K562 (cell line): ENCODE results near the gene TMEM229B. TPM values are rescaled to one million over a fixed set of nuclear protein-coding genes. Genes with fewer than 3 reads are reported as not detected.

ENCODE experiments used
- ATAC-seq: fragments of 200-7000 bp; cut with Tn5 transposase; 3 replicates; pipeline ENCODE4 v1.9.1; 2020; ENCODE audit warnings: moderate library complexity
- BruUV-seq: library from RNA; stranded (reverse); fragments of 400-500 nt; replicated peaks from 2 replicates; lab custom pipeline; 2021; lab: Mats Ljungman, UMichigan
- CTCF ChIA-PET: fragments of 300-600 bp; formaldehyde crosslinking; extraction: SDS; loops from one replicate; lab custom pipeline; 2021; ENCODE audit warnings: low intra/inter-chr PET ratio; lab: Yijun Ruan, JAX
- POLR2A ChIA-PET: fragments of 300-600, 350-650 bp; sonication (Branson Sonifier 250); formaldehyde crosslinking; extraction: SDS; loops from one replicate; lab custom pipeline; 2021; ENCODE audit warnings: antibody characterized with exemption, inconsistent platforms; lab: Yijun Ruan, JAX
- DNase-seq, 4 experiments: peaks; one replicate each; pipeline versions ENCODE4 v3.0.0 to v3.0.0-alpha.2; 2011 to 2018; ENCODE audit warnings: low spot score in 3 of 4, mixed read lengths in 3 of 4; ENCODE audit errors: extremely low read depth in 1 of 4
- FAIRE-seq: peaks from 2 replicates; lab custom pipeline; 2011; peaks lifted over from hg19 to GRCh38; lab: Jason Lieb, UNC
- H2AFZ ChIP-seq: 2 replicates; pipeline ENCODE4 v1.6.0; 2011; ENCODE audit warnings: low read depth, low read length, control low read depth, inconsistent platforms
- H3K27ac ChIP-seq: fragments of 200-600 bp; 3 replicates; pipeline ENCODE4 v1.8.0; 2011; ENCODE audit warnings: low read depth, mild to moderate bottlenecking, control low read depth, inconsistent platforms, low read length, moderate library complexity, mixed read lengths; ENCODE audit errors: extremely low read depth
- H3K27me3 ChIP-seq, 2 experiments: fragments of 300-600 bp in 1 of 2; 2 replicates in 1 of 2; 3 replicates in 1 of 2; pipeline versions ENCODE4 v1.6.0 to v1.8.0; 2011; ENCODE audit warnings: inconsistent platforms in 2 of 2, low read length in 2 of 2, mild to moderate bottlenecking in 1 of 2, mixed read lengths in 1 of 2, moderate library complexity in 1 of 2; ENCODE audit not compliant: control insufficient read depth in 2 of 2, insufficient read depth in 2 of 2
- H3K36me3 ChIP-seq: fragments of 300-600 bp; 3 replicates; pipeline ENCODE4 v1.8.0; 2011; ENCODE audit warnings: mild to moderate bottlenecking, low read length, inconsistent platforms; ENCODE audit not compliant: control insufficient read depth, insufficient read depth
- H3K4me1 ChIP-seq, 2 experiments: fragments of 200-600 bp in 1 of 2; replicated peaks in 1 of 2; 2 replicates in 1 of 2; 3 replicates in 1 of 2; pipeline versions ENCODE4 v1.5.1 to v1.8.0; 2011; ENCODE audit warnings: inconsistent platforms in 2 of 2, low read length in 2 of 2, mild to moderate bottlenecking in 1 of 2, mixed read lengths in 1 of 2, moderate library complexity in 1 of 2; ENCODE audit not compliant: control insufficient read depth in 2 of 2, insufficient read depth in 2 of 2
- H3K4me2 ChIP-seq: 2 replicates; pipeline ENCODE4 v1.6.1; 2011; ENCODE audit warnings: low read length, control low read depth, inconsistent platforms, mixed read lengths; ENCODE audit not compliant: insufficient read depth
- H3K4me3 ChIP-seq: fragments of 200-600 bp; sonication (generic), shearing (Covaris generic); 2 replicates; pipeline ENCODE4 v1.5.1; 2016; ENCODE audit warnings: control low read depth, inconsistent platforms
- H3K79me2 ChIP-seq: fragments of 200-600 bp; 3 replicates; pipeline ENCODE4 v1.8.0; 2011; ENCODE audit warnings: low read length, inconsistent platforms; ENCODE audit not compliant: control insufficient read depth, insufficient read depth
- H3K9ac ChIP-seq, 2 experiments: 2 replicates each; pipeline versions ENCODE4 v1.6.0 to v1.6.1; 2011; ENCODE audit warnings: low read depth in 2 of 2, low read length in 2 of 2, control low read depth in 1 of 2, inconsistent platforms in 1 of 2, mild to moderate bottlenecking in 1 of 2, mixed read lengths in 1 of 2; ENCODE audit not compliant: insufficient read depth in 1 of 2
- H3K9me1 ChIP-seq: one replicate; pipeline ENCODE4 v1.6.0; 2011; ENCODE audit warnings: inconsistent platforms, mild to moderate bottlenecking, low read length, moderate library complexity; ENCODE audit not compliant: control insufficient read depth, insufficient read depth
- H3K9me3 ChIP-seq: replicated peaks from 2 replicates; pipeline ENCODE4 v1.5.1; 2011; ENCODE audit warnings: low read depth, low read length, inconsistent platforms; ENCODE audit not compliant: control insufficient read depth, insufficient read depth
- H4K20me1 ChIP-seq: replicated peaks from 2 replicates; pipeline ENCODE4 v1.6.1; 2011; ENCODE audit warnings: low read length, inconsistent platforms, mixed read lengths; ENCODE audit not compliant: control insufficient read depth, insufficient read depth
- E2F3 ChIP-seq: fragments of 250-450 bp; sonication (Bioruptor Pico); IDR thresholded peaks from 2 replicates; pipeline ENCODE4 v1.4.0; 2020; ENCODE audit warnings: mild to moderate bottlenecking
- FOXK2 ChIP-seq, 2 experiments: fragments of 450-650 bp; IDR thresholded peaks in 1 of 2; conservative IDR thresholded peaks in 1 of 2; 2 replicates each; pipeline ENCODE4 v1.6.1; 2016; ENCODE audit warnings: low read depth in 2 of 2, mild to moderate bottlenecking in 1 of 2
- KLF13 ChIP-seq: fragments of 450-650 bp; IDR thresholded peaks from 2 replicates; pipeline ENCODE4 v1.6.1; 2016; ENCODE audit warnings: missing genetic modification characterization, low read depth, mild to moderate bottlenecking, missing compliant biosample characterization, moderate library complexity, borderline replicate concordance
- SMARCA5 ChIP-seq: fragments of 450-650 bp; IDR thresholded peaks from 2 replicates; pipeline ENCODE4 v1.6.1; 2016
- SMC3 ChIP-seq: conservative IDR thresholded peaks from 2 replicates; pipeline ENCODE4 v1.6.1; 2011; ENCODE audit warnings: low read depth, low read length, improper control_type of control experiment; ENCODE audit not compliant: insufficient read depth
- U2AF2 ChIP-seq: fragments of 200-400 bp; formaldehyde crosslinking; optimal IDR thresholded peaks from 2 replicates; pipeline ENCODE3; 2017; ENCODE audit warnings: low read depth, mild to moderate bottlenecking, low read length
- ZNF707 ChIP-seq: fragments of 250-450 bp; sonication (Bioruptor Pico); conservative IDR thresholded peaks from 2 replicates; pipeline ENCODE4 v1.8.0; 2022; ENCODE audit warnings: inconsistent platforms, mild to moderate bottlenecking, moderate library complexity
- ZZZ3 ChIP-seq: fragments of 450-650 bp; IDR thresholded peaks from 2 replicates; pipeline ENCODE4 v1.6.1; 2016; ENCODE audit warnings: antibody characterized with exemption, mild to moderate bottlenecking, moderate library complexity
- WGBS: fragments of 100-300 bp; shearing (Covaris generic); methylation state at CpG from one replicate; pipeline ENCODE4 v1.1.6; 2016; ENCODE audit warnings: low coverage, mixed read lengths; ENCODE audit not compliant: insufficient coverage; ENCODE audit errors: missing lambda C conversion rate; 5-methylcytosine and 5-hydroxymethylcytosine counted together
- in situ Hi-C: fragments of 300-500 bp; cut with MboI; formaldehyde crosslinking; loops from 4 replicates; pipeline ENCODE4 v1.15.0; 2018; ENCODE audit warnings: inconsistent platforms, mixed read lengths
- intact Hi-C: fragments of 100-400 bp; cut with micrococcal nuclease; formaldehyde crosslinking; loops from 2 replicates; pipeline ENCODE4 v1.14.2; 2022
- polyA plus RNA-seq, 8 experiments: library from polyadenylated mRNA; depleted of rRNA in 4 of 8; stranded (reverse) in 5 of 8; unstranded in 3 of 8; fragments of >200 nt; fragmentation: Nextera tagmentation in 2 of 8; fragmentation: Illumina TruSeq in 1 of 8; extraction: Ambion mirVana in 2 of 8; extraction: Trizol in 1 of 8; gene quantifications; 2 replicates each; pipeline versions ENCODE4 v1.2.1 to v1.2.3, GENCODE V29; 2011 to 2014; ENCODE audit warnings: inconsistent platforms in 1 of 8, missing spikeins in 1 of 8
- total RNA-seq, 7 experiments: library from RNA; depleted of rRNA in 6 of 7; stranded (reverse); fragments of >200 nt in 6 of 7; fragmentation: Illumina TruSeq in 2 of 7; extraction: Trizol in 2 of 7; gene quantifications; 2 replicates each; pipeline versions ENCODE4 v1.2.1 to v1.2.3, GENCODE V29; 2011 to 2021; ENCODE audit warnings: low replicate concordance in 1 of 7
- TF ChIP-seq, protein P1 (sequence below): fragments of 450-650 bp; IDR thresholded peaks from 2 replicates; pipeline ENCODE4 v1.6.1; 2016; ENCODE audit warnings: antibody characterized with exemption
- TF ChIP-seq, protein P2 (sequence below), 2 experiments: fragments of 450-650 bp in 1 of 2; sonication (generic) in 1 of 2; formaldehyde crosslinking in 1 of 2; IDR thresholded peaks; 2 replicates each; pipeline versions ENCODE4 v1.7.1 to v1.9.0; 2016 to 2022; ENCODE audit warnings: inconsistent platforms in 1 of 2, mild to moderate bottlenecking in 1 of 2, missing genetic modification reagents in 1 of 2

Gene TMEM229B
- total and polyA plus RNA-seq, 9 of the 15 experiments (the other 6 are each of a cell fraction or from before 2014, with no cell fraction given), result not detected

DNA sequence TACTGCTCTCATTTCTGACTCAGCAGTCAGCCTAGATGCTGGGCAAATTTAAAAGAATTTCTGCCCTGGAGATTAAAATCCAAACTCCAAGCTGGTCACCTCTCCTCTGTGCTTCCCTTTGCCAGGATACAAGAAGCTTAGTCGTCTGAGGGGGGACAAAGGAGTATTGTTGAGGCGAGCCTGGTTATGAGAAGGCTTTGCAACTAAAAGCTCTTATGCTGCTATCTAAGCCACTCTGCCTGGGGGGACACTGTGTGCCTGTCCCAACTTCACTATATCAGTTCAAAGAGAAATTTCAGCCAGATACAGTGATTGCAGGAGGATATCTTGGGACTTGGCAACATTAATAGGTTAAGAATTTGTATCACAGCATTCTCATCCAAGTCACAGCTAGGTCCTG lies 33.7 kb upstream of the TMEM229B start:
- CTCF ChIA-PET, result no interaction called here
- POLR2A ChIA-PET, result no interaction called here
- no peak for TF ChIP-seq KLF13 (tag)
- TF ChIP-seq SMARCA5, result no peak
- TF ChIP-seq, protein P1, sequence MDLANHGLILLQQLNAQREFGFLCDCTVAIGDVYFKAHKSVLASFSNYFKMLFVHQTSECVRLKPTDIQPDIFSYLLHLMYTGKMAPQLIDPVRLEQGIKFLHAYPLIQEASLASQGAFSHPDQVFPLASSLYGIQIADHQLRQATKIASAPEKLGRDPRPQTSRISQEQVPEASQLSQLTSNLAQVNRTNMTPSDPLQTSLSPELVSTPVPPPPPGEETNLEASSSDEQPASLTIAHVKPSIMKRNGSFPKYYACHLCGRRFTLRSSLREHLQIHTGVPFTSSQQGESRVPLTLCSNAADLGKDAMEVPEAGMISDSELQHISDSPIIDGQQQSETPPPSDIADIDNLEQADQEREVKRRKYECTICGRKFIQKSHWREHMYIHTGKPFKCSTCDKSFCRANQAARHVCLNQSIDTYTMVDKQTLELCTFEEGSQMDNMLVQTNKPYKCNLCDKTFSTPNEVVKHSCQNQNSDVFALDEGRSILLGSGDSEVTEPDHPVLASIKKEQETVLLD, result no peak
- no peak for TF ChIP-seq ZNF707 (CRISPR knock-in tag)
- no peak for TF ChIP-seq SMC3
- TF ChIP-seq FOXK2 (conservative IDR thresholded peaks at IDR 0.05 in 1 of 2, IDR thresholded peaks at IDR 0.05 in 1 of 2; ENCODE audit: low read depth in 2 of 2), result no peak
- TF ChIP-seq, protein P2, sequence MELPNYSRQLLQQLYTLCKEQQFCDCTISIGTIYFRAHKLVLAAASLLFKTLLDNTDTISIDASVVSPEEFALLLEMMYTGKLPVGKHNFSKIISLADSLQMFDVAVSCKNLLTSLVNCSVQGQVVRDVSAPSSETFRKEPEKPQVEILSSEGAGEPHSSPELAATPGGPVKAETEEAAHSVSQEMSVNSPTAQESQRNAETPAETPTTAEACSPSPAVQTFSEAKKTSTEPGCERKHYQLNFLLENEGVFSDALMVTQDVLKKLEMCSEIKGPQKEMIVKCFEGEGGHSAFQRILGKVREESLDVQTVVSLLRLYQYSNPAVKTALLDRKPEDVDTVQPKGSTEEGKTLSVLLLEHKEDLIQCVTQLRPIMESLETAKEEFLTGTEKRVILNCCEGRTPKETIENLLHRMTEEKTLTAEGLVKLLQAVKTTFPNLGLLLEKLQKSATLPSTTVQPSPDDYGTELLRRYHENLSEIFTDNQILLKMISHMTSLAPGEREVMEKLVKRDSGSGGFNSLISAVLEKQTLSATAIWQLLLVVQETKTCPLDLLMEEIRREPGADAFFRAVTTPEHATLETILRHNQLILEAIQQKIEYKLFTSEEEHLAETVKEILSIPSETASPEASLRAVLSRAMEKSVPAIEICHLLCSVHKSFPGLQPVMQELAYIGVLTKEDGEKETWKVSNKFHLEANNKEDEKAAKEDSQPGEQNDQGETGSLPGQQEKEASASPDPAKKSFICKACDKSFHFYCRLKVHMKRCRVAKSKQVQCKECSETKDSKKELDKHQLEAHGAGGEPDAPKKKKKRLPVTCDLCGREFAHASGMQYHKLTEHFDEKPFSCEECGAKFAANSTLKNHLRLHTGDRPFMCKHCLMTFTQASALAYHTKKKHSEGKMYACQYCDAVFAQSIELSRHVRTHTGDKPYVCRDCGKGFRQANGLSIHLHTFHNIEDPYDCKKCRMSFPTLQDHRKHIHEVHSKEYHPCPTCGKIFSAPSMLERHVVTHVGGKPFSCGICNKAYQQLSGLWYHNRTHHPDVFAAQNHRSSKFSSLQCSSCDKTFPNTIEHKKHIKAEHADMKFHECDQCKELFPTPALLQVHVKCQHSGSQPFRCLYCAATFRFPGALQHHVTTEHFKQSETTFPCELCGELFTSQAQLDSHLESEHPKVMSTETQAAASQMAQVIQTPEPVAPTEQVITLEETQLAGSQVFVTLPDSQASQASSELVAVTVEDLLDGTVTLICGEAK (IDR thresholded peaks at IDR 0.05), result no peak
- TF ChIP-seq, protein P2 (CRISPR knock-in tag; IDR thresholded peaks at IDR 0.05), result no peak
- TF ChIP-seq U2AF2, result no peak
- TF ChIP-seq ZZZ3, result no peak
- no peak for TF ChIP-seq E2F3 (CRISPR knock-in tag)

More for the DNA sequence above, 33.7 kb upstream of the TMEM229B start:
- 0% methylated on average over 2 of the region's 2 CpGs for WGBS
- Histone ChIP-seq H3K27ac (no peak overlapping the region), H4K20me1 (no peaks in the 10 kb centered on the region), H3K9me1 (no peaks in the 10 kb centered on the region), H3K36me3 (no peaks in the 10 kb centered on the region), H3K4me3 (no peak overlapping the region), H2AFZ (no peak overlapping the region), H3K79me2 (no peaks in the 10 kb centered on the region), H3K9ac (no peak overlapping the region), H3K4me2 (no peak overlapping the region), H3K4me1 (no peaks in the 10 kb centered on the region; a peak in 1 of 5 replicates), H3K27me3 (peaks cover 6 to 23% of the 10 kb centered on the region in 2 experiments; a peak in 3 of 5 replicates), H3K9me3 (no peaks in the 10 kb centered on the region)
- DNase-seq (no peak), ATAC-seq (no peak), FAIRE-seq (no peak)
- no TSS peak for BruUV-seq
- in situ Hi-C loops (no loop called here), intact Hi-C loops (no loop called here)
